GDM1 (cell line): ENCODE measurements around the gene NPFF.

Experiments
- DNase-seq: peaks from one replicate; lab custom pipeline; 2025; lab: John Stamatoyannopoulos, UW

Gene NPFF

DNA sequence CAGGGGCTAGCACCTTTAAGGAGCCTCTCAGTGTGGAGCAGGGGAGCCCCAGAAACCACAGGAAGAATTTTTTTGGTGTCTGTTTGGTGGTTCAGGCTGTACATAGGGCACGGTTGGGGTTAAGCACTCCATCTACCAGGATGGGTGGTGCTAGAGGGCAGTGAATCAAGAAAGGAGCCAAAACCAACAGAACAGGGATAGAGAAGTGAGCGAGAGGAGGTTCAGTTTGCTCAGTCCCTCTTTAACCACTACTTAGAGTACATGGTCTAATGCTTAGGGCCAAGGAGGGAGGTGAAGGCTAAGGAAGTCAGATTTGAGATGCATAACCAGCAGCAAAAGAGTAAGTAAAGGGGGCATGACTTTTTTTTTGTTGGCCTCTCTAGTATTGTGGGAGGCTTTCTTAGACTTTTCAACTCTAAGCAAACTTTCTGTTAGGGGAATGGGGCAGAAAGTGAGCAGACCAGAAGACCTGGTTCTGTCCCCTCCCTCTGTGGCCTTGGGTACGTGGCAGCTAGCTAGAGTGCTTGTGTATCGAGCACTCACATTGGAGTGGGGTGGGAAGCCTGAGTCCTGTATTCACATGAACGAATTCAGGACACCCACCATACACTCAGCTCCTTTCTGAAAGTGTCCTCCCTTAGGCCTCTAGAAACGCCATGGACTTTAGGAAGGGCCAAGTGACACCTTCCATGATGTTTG is 6.6 kb upstream of the NPFF start:
- DNase-seq: no peak

DNA sequence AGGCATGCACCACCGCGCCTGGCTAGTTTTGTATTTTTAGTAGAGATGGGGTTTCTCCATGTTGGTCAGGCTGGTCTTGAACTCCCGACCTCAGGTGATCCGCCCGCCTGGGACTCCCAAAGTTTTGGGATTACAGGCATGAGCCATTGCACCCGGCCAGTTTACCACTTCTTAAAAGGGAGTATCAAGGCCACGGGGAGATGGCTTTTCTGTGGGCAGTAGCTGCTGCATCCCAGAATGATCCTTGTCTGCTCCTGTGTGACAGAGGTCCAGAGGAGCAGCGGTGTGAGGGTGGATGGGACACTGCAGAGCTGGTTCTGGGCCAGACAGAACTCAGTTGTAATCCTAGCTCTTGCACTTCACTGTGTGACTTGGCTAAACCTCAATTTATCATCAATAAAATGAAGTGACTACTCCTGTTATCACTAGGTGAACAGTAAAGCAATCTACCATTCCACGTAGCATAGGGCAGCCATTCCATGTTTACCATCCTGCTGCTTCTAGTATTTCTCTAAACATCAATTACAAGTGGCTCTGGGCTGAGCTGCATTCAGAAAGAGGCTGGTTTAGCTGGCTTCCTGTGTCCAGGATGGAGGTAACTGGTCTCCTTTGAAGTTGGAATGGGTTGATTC is 3.0 kb upstream of the NPFF start:
- DNase-seq: no peak

GRCh38 chr12:53508534-53509170 is 1.4 kb upstream of the NPFF start:
- peak; percentile 64 for DNase-seq

DNA sequence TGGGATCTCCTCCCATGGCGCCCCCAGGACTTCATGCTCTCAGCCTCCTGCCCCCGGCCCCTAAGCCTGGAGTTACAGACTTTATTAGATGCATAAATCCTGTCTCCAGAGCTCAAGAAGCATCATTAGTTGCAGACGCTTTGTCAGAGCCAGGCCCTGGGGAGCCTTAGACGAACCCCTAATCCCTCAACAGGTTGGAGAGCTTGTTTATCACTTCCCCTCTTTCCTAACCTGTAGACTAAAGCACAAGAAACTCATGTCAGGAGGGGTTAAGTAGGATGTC is 260 bp upstream of the NPFF start:
- DNase-seq: no peak

DNA sequence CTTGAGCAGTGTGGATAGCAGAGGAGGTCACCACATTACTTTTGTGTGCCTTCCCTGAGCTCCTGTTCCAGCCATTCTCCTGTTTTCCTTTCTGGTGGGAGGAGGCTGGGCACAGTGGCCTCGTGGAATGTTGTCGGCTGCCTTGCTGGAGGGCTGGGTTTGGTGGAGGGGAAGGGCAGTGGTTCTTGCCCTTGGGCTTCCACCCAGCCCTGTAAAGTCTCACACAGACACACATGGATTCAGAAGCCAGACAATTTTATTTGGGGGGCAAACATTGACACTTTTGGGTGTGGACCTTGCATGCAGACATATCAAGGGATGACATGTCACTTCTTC is 866 bp downstream of the NPFF start:
- no peak for DNase-seq

DNA sequence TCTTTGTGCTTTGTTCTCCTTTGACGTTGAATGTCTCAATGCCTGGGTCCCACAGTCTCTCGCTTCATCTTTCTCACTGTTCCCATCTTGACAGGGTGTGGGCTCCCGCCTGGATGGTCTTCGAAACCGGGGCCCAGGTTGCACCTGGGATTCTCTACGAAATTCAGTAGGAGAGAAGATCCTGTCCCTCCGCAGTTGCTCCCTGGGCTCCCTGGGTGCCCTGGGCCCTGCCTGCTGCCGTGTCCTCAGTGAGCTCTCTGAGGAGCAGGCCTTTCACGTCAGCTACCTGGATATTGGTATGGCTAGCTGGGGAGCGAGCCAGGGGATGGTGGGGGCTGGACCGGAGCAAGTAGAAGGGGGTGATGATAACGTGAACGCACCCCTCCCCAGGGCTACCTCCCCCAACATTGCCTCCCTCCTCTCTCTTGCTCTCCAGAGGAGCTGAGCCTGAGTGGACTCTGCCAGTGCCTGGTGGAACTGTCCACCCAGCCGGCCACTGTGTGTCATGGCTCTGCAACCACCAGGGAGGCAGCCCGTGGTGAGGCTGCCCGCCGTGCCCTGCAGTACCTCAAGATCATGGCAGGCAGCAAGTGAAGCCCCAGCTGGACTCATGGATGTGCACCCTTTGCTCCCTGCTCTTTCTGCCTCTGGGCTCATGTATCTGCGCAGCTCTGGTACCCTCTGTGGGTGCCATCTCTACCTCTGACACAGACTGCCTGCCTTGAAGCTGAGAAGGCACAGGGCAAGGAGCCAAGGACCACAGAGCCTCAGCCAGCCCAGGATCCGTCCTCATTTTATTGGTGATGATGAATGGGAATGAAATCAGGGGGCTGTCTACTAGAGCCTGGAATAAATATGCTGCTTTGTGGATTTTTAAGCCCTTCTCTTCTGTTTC is 1.5 kb downstream of the NPFF start:
- no peak for DNase-seq

- DNase-seq: no peak
Observed at GRCh38 chr12:53505086-53505485, 2.2 kb downstream of the NPFF start.

- no peak for DNase-seq
Observed at GRCh38 chr12:53504004-53504920, 3.0 kb downstream of the NPFF start.

DNA sequence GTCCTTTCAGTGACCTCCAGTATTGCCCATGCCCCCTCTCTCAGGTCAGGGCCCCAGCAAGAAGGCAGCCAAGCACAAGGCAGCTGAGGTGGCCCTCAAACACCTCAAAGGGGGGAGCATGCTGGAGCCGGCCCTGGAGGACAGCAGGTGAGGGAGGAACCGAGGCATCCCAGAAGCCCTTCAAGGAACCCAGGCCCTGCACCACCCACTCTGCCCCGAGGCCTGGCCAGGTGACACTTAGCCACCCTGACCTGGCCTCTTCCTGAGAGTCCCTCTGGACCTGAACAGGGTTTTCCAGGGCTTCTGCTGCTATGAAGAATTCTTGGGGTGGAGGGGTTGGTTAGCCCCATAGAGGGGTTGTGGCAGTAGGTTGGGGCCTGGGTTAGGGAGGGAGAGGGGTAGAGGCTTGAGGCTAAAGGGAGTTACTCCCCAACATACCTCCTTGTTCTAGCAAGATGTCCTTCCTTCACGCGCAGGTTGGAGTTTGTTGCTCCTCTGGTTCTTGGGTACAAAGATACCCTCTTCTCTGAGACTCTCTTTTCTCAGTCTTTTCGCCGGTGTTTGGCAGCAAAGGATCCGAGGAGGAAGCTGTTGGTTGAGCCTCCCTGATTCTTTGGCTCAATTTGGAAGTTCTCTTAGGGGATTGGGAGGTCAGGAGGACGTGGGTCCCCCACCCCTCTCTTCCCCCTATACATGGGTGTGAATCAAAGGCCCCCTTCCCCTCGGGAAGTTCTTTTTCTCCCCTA is 4.1 kb downstream of the NPFF start:
- DNase-seq: no peak

DNA sequence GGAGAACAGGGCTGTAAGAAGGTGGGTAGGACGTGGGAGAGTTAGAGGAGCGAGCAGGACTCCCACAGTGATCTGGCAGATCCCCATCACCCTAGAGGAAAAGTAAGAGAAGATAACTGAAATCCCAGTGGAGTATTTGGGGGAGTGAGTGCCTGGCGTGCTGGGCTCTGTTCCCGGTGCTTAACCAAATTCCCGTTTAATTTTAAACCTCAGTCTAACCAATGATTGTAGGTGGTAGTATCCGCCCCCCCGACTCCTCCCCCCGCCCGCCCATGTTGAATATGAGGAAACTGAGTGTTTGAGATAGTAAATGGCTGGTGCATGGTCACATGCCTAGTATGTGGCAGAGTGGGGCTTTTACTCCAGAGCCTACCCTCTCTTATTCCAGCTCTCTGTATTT is 5.0 kb downstream of the NPFF start:
- no peak for DNase-seq

DNA sequence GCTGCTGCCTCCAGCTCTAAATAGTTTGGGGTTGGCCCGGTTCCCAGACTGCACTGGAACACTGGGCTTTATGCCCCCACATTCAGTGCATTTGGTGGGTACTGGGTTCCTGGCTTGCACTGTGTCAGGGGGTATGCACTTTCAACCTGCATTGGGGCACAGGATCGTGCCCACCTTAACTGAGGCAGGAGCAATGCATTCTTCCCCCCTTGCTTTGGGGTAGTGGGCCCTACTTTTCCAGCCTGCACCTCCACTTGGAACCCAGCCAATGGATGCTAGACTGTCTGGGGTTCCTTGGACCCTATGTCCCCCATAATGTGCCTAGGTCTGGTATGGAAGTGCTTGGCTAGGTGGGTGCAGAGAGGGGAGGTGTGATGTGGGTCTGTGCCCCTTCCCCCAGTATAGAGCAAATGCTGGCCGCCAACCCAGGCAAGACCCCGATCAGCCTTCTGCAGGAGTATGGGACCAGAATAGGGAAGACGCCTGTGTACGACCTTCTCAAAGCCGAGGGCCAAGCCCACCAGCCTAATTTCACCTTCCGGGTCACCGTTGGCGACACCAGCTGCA is 5.6 kb downstream of the NPFF start:
- no peak for DNase-seq

DNA sequence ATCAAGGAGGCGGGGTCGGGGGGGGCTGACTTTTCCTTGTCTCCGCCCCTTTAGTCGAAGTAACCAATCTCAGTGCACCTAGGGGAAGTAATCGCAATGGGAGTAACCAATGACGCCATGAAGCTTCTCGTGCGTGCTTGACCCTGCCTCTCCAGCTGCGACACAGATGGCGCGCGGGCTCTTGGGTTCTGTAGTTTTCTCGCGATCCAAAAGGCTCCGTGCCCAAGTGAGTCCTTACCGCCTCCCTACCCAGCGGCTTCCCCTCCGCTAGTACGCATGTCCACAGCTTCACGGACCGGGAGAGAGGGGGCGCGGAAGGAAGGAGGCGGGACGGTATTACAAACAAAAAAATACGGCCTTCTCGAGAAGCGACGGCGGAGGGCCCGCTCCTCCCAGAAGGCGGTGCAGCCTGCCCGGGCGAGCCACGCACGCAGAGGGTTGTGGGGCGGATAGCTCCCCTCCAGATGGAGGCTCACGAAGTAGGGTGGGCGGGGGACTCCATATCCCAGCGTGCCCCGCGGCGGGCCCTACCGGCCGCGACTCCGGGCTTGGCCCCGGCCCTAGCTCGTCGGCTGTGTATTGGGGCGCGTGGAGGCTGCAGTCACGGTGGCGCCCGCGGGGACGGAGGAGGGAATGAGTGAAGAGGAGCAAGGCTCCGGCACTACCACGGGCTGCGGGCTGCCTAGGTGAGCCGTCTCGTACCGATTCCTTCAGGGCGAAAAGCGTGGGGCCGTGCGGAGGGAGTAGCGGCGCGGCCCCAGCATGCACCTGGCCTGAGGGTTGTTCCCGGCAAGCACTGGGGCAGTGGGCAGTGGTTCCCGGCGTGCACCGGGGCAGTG is 6.3 kb downstream of the NPFF start, which contains the start of gene TARBP2:
TSS of gene TARBP2 (plus strand) at position 508 of the 839 bp plus-strand sequence. CDS start at position 634, 126 bp downstream.
- peak; percentile 98 for DNase-seq

DNA sequence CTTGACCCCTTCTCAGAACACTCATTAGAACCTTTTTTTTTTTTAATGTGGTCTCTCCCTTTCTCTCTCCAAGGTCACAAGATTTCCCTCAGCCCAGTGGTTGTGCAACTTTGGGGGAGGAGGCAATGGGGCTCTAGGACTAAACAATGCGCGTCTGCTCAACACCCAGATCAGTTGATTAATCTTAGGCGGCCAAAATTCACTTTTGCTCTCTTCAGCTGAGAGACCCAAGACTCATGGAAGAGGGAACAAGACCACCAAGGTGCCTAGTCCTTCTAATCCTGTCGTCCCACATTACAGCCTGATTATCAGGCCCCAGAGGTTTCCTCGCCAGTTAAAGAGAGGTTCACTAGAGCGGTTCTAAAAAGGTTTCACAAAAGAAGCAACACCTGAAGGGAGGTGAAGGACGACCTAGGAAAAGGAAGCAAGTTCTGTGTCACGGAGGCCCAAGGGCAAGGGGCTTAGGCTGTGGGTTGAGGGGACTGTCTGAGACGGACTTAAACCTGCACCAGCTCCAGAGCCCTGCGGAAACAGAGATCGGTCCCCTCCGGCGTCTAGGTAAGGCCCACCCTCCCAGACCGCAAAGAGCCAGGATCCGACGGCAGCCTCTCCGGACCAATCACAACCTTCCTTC is 7.0 kb downstream of the NPFF start:
- no peak for DNase-seq

DNA sequence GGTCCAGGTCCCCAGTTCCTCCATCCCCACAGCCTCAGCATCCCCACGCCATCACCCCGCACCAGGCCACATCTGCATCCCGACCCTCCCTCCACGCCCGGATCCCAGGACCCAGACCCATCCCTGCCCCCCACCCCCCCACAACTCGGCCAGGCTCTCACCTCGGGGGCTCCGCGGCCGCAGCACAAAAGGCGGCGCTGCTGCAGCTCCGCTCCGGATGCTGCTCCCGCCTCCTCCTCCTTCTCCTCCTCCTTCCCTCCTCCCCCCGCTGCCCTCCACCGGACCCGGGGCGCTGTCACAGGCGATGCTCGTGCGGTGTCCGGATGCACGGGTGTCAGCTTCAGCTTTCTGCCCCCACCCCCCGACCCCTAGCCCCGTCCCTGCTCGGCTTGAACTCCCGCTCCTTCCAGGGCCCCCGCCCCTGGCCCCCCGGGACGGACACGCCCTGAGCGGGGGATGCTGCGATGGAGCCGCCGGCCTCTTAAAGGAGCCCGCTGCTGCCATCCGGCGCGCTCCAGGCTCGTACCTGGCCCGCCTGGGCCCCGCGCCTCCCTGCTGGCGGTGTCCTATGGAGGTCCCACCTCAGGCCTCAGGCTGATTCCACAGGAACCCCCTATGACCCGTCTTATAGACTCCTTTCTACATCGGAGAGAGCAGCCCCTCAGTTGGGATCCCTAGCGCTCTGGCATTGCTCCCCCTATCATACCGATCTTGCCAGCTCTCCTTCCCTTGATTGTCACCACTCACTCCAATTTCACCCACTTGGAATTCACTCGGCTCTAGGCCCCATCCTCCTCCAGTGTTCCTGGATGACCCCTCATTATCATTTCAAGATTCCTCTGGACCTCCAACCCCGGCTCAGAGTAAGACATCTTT is 7.8 kb downstream of the NPFF start, which contains the start of gene MAP3K12:
TSS of gene MAP3K12 (minus strand) at position 193 of the 876 bp plus-strand sequence. CDS start 12,067 bp downstream, outside the sequence.
- DNase-seq: peak; percentile 32

- DNase-seq: no peak
Observed at GRCh38 chr12:53498235-53498630, 9.1 kb downstream of the NPFF start.

GRCh38 chr12:53497461-53497860 is 9.8 kb downstream of the NPFF start:
- DNase-seq: no peak

DNA sequence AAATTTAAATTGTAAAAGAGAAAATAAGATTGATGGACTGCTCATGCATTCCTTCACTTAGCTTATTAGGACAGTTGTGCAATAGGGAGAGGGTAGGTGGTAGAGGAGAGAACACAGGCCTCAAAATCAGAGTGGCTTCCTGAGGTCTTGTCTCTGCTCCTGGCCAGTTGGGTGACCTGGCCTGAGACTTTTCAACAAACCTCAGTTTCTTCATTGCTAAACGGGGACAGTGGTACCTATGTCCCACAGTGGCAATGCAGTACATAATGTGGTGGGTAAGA is 10.6 kb downstream of the NPFF start:
- no peak for DNase-seq
